NCI-H1092 (cell line): ENCODE data around the gene EIF3J.

Source experiments
- DNase-seq: peaks from one replicate; lab custom pipeline; 2025; lab: John Stamatoyannopoulos, UW

EIF3J gene

DNA sequence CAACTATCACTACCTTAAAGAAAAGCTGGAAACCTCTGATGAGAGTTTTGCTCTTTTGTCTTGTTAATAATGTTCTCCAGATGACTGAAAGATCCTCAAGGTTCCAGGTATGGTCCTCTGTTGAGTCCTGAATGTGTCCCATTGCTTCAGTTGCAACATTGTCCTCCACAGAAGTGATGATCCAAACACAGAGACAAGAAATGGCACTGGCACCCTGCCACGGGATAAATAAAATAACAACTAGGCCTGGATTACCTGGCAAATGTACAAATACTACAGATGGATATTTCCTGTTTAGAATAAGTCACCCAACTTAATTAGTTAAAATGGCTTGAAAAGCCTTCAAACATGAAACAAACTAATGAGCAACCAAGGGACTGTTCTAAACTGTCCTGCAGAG is 58.3 kb downstream of the EIF3J start:
- DNase-seq, result no peak

DNA sequence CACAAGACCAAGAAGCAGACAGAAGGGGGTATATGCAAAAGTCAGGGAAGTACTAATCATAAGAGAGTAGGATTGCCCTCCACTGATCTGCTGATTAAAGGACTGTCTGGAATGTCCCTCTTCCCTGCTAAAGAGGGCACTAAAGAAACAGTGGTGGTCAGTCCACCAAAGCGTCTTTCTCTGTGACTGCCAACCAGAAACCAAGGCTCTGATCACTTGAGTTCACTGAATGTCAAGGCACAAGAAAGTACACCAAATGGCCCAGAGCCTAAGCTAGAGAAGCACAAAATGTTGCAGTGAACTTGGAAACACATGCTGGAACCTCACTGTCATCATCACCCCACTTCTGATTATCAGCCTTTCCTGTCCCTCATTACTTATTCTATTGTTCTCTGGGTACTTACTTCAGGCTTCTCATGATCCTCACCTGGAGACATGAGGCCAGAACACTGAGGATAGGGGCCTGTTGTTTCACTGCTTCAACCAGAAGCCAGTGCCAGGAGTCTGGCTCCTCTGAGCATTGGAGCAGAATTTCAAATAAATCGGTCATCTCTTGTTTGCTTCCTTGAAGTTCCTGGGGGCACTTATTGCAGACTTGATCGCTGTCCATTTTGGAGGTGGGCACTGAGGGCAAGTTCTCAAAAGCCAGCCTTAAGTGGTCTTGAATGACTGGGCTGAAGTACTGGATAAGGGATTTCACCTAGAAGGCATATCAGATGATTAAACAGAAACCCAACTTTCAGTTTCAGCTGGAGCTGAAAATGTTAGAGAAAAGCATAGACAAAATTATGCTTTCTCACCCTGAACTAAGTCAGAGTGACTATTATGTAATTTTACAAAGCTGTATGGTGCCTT is 58.9 kb downstream of the EIF3J start:
- DNase-seq, result no peak

DNA sequence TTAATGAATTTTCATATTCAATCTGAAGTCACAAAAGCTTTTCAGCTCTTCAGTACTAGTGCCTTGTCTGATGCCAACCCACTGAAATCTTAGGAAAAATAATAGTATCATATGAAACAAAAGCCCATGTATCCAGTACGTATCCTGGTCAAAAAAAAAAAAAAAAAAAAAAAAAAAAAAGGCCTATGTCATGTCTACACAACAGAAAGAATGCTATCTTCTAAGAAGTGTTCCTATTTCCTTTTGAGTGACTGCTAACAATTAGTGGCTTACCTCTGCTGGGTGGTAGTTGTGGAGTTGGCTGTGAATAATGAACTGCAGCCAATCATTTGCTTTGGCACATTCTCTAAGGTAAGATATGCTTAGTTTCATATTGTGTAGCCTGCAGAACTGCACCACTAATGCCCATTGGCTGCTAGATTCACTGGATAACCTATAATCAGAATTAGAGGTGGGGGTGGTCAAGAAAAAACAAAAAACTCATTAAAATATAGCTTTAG is 59.6 kb downstream of the EIF3J start:
- no peak for DNase-seq

DNA sequence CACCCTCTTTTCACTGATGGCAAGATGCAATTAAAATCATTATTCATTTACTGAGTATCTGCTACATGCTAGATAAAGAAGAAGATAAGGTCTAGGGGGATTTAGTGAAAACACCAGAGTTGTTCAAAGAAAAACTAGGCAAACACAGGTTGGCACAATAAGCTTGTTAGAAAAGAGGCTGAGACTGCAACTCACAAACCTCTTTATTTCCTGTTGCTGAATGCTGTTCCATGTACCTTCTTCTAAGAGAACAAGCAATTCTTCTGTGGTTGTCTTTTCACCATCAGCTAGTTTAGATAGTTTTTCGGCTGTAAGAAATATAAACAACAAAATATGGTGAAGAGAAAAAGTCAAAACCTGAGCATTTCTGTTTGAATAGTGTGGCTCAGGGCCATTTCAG is 61.1 kb downstream of the EIF3J start:
- no peak for DNase-seq

DNA sequence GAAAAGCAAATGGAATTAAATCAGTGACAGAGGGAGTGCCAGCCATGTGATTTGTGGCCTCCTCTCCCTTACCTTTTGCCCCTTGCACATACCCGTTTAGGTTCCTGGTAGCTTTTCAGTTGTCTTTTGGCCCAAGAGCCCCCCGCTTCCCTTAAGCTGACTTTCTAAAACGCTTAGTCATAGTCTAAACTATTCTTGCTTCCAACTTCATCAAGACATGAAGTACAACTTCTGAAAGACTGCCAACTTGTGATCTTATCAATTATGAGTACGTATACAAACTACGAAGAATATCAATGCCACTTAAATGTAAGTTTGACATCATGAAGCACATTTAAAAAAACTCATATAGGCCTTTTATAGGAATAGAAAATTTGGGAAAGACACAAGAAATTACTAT is 61.9 kb downstream of the EIF3J start:
- no peak for DNase-seq

DNA sequence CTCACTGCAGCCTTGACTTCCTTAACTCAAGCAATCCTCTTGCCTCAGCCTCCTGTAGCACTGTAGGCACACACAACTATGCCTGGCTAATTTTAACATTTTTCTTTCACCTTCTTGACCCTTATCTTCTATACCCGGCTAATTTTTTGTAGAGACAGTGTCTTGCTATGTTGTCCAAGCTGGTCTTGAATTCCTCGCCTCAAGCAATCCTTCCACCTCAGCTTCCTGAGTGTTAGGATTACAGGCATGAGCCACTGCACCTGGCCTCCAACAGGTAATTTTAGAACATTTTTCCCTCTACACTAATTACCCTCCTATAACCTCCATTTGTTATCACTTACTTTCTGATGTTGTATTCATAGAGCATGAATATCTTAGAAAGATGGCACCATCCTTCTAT is 66.2 kb downstream of the EIF3J start:
- DNase-seq, result no peak

DNA sequence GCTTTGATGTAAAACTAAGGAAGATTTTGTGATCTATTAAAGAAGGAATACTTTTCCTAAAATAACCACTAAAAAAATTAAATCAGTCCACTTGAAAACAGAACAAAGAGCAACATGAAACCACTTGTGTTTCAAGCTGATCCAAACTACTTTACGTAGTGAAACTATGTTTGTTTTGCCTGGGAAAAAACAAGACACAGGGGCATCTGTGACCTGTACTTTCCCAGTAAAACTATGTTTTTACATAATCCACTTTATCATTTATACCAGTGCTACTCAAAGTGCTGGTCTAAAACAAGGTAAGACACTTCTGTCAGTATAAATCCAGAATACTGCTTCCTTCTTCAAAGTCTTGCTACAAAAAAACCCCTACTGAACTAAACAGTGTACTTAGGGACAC is 69.8 kb downstream of the EIF3J start:
- DNase-seq, result no peak
